ENCODE results near the gene KLHL18. TPM values are rescaled to one million over a fixed set of nuclear protein-coding genes. Genes with fewer than 3 reads are reported as not detected.

KLHL18 gene
- total RNA-seq (10 to 100 TPM; 24.7 to 26.2 TPM), polyA plus RNA-seq (ENCODE audit: insufficient read depth, low read depth, low replicate concordance) (17.6 TPM)
- long read RNA-seq, donor 1, full-length matches to known transcripts = 3 of 3 reads
- long read RNA-seq, donor 1, partial matches to known transcripts = 0 of 3 reads
- long read RNA-seq, donor 1, other reads (novel, unspliced or antisense) = 0 of 3 reads
- long read RNA-seq, donor 2, full-length matches to known transcripts = 5 of 5 reads
- long read RNA-seq, donor 2, partial matches to known transcripts = 0 of 5 reads
- long read RNA-seq, donor 2, other reads (novel, unspliced or antisense) = 0 of 5 reads

DNA sequence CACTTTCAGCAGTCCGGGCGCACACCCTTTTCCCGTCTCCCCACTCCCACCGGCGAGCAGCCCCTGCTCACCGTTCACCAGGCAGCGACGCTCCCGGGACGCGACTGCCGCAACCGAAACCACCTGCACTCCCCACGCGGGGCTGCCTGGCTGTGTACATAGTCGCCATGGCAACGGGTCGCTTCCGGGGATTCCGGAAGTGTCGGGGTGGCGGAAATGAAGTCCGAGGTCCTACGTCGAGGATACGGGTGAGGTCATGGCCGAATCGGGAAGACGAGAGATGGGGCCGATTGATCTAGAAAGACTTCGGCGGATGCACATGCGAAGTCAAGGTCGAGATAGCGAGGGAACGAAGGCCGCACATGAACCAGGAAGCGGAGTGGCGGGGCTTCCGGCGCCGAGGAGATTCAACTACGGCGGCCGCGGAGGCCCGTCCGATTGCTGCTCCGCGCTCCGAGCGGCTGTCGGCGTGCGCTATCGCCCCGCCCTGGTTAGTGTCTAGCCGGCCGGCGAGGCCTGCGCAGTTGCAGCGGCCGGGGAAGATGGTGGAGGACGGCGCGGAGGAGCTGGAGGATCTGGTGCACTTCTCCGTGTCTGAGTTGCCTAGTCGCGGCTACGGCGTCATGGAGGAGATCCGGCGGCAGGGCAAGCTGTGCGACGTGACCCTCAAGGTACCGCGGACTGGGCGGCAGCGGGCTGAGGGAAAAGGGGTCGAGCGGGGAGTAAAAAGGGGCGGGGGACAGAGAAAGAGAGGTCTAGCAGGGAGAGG is at the start of gene KLHL18, which contains the start of gene KIF9:
TSS of gene KLHL18 (plus strand) at position 521 of the 769 bp plus-strand sequence. CDS start at position 543, 22 bp downstream.
TSS of gene KIF9 (minus strand) at position 376 of the 769 bp plus-strand sequence. CDS start 5,425 bp downstream, outside the sequence.
- TF ChIP-seq, protein P1, sequence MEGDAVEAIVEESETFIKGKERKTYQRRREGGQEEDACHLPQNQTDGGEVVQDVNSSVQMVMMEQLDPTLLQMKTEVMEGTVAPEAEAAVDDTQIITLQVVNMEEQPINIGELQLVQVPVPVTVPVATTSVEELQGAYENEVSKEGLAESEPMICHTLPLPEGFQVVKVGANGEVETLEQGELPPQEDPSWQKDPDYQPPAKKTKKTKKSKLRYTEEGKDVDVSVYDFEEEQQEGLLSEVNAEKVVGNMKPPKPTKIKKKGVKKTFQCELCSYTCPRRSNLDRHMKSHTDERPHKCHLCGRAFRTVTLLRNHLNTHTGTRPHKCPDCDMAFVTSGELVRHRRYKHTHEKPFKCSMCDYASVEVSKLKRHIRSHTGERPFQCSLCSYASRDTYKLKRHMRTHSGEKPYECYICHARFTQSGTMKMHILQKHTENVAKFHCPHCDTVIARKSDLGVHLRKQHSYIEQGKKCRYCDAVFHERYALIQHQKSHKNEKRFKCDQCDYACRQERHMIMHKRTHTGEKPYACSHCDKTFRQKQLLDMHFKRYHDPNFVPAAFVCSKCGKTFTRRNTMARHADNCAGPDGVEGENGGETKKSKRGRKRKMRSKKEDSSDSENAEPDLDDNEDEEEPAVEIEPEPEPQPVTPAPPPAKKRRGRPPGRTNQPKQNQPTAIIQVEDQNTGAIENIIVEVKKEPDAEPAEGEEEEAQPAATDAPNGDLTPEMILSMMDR (IDR thresholded peaks at IDR 0.05) = no peak
- TF ChIP-seq POLR2A (IDR thresholded peaks at IDR 0.05) = no peak
- intact Hi-C loops (cut with DNase I; ENCODE audit: low total_unique reads) = no loop called here
- Histone ChIP-seq H3K27ac (peak within 1 kb of the TSS; percentile 92 to 93), H3K9me3 (no peaks in the 10 kb centered on the region), H3K27me3 (no peaks in the 10 kb centered on the region), H3K4me1 (peaks cover 17% of the 10 kb centered on the region), H3K4me3 (peak within 1 kb of the TSS; percentile 78 to 81), H3K36me3 (ENCODE audit: low read depth, missing control alignments) (no peaks in the 10 kb centered on the region)
- peak; percentile 96 for DNase-seq
- 0 to 1% methylated on average over 30 to 82 of the region's 82 CpGs for WGBS, 2 donors

DNA sequence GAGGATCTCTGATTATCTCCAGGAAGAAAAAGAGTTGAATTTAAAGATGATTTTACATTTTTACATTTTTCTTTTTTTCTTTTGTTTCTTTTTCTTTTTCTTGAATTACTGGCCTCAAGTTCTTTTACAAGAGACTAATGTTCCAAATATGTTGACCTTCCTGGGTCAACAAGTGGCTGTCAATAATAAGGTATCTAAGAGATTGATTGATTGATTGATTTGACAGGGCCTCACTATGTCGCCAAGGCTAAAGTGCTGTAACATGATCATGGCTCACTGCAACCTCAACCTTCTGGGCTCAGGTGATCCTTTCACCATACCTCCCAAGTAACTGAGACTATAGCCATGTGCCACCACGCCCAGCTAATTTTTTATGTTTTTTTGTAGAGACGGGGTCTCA is 44.7 kb upstream of the KLHL18 start:
- no peaks in the 10 kb centered on the region for H3K9me3 ChIP-seq
- H3K4me3 ChIP-seq = no peak overlapping the region
- DNase-seq = no peak
- no peaks in the 10 kb centered on the region for H3K36me3 ChIP-seq (ENCODE audit: low read depth, missing control alignments)
- H3K4me1 ChIP-seq = no peaks in the 10 kb centered on the region
- no peak overlapping the region for H3K27ac ChIP-seq
- 96 to 98% methylated on average over 3 of the region's 3 CpGs for WGBS, 2 donors
- intact Hi-C loops (cut with DNase I; ENCODE audit: low total_unique reads) = no loop called here
- TF ChIP-seq, protein P1 (IDR thresholded peaks at IDR 0.05) = no peak
- TF ChIP-seq POLR2A (IDR thresholded peaks at IDR 0.05) = no peak
- H3K27me3 ChIP-seq = no peaks in the 10 kb centered on the region

DNA sequence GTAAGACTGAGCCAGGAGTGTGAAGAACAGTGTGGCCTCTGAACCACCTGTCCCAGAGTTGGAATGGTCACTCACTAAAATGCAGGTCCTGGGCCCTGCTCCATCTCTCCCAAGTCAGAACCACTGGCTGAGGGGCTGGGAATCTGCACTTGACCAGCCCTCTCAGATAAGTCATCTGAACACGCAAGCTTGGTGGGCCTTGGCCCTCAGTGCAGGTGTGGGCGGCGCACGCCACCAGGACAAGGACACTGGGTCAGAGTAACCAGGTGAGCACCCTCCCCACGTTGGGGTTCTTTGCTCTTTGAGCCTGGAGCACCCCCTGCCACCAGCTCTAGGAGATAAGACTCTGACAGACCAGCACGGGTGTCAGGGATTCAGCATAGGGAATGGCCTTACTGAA is 42.8 kb upstream of the KLHL18 start:
- DNase-seq = no peak
- intact Hi-C loops (cut with DNase I; ENCODE audit: low total_unique reads) = no loop called here
- H3K27ac ChIP-seq = no peak overlapping the region
- no peaks in the 10 kb centered on the region for H3K36me3 ChIP-seq (ENCODE audit: low read depth, missing control alignments)
- no peak overlapping the region for H3K4me3 ChIP-seq
- H3K27me3 ChIP-seq = no peaks in the 10 kb centered on the region
- no peak for TF ChIP-seq POLR2A (IDR thresholded peaks at IDR 0.05)
- TF ChIP-seq, protein P1 (IDR thresholded peaks at IDR 0.05) = no peak
- no peaks in the 10 kb centered on the region for H3K9me3 ChIP-seq
- WGBS, 2 donors = 91 to 100% methylated on average over 6 of the region's 6 CpGs
- no peaks in the 10 kb centered on the region for H3K4me1 ChIP-seq

DNA sequence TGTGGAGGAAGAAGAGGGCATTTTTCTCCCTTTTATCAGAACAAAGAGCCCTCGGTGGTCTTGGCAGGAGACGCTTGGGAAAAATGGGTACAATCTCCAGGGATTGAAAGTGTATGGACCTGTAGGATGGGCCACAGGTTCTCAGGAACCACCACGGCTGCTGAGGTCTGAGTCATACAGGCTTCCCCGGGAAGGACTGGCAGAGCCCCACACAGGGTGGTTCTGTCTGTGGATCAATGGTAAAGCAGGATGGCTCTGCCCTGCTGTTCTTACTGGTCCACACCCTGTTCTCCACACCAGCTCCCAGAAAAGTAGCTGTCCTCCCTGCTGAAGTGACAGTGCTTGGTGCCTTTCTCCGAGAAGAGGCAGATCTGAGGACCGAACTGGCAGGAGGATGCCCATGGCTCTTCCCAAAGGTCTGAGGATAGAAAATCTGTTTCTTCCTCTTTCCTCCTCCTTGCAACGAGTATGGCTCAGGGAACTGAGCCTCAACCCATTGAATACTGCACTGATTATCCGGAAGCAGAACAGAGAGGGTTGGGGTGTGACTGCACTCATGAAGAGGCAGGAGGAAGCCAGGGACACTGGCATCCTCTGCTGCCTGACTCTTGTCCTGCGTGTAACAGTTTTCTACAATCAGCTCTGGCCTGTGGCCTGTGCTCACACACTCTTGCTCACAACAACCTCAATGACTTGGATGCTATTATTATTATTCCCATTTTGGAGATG is 39.2 kb upstream of the KLHL18 start:
- no peaks in the 10 kb centered on the region for H3K9me3 ChIP-seq
- no peak overlapping the region for H3K4me3 ChIP-seq
- no peaks in the 10 kb centered on the region for H3K4me1 ChIP-seq
- H3K27ac ChIP-seq = no peak overlapping the region
- intact Hi-C loops (cut with DNase I; ENCODE audit: low total_unique reads) = no loop called here
- H3K36me3 ChIP-seq (ENCODE audit: low read depth, missing control alignments) = no peaks in the 10 kb centered on the region
- no peaks in the 10 kb centered on the region for H3K27me3 ChIP-seq
- DNase-seq = no peak
- 88 to 91% methylated on average over 8 to 9 of the region's 9 CpGs for WGBS, 2 donors
- TF ChIP-seq POLR2A (IDR thresholded peaks at IDR 0.05) = no peak
- TF ChIP-seq, protein P1 (IDR thresholded peaks at IDR 0.05) = no peak
